HG03025 (cell line): ENCODE results near the gene RAB44.

Source experiments
- ATAC-seq: cut with Tn5 transposase; IDR thresholded peaks from one replicate; pipeline ENCODE4 v1.9.1; 2021; ENCODE audit warnings: mild to moderate bottlenecking, moderate library complexity; ENCODE audit not compliant: unreplicated experiment, low FRiP score

Gene RAB44

GRCh38 chr6:36668591-36668990 lies 29.0 kb upstream of the RAB44 start:
- no peak for ATAC-seq

- no peak for ATAC-seq
These were observed 28.6 kb upstream of the RAB44 start for GRCh38 chr6:36669002-36669401.

- no peak for ATAC-seq
These were observed 27.4 kb upstream of the RAB44 start for GRCh38 chr6:36670271-36670670.

DNA sequence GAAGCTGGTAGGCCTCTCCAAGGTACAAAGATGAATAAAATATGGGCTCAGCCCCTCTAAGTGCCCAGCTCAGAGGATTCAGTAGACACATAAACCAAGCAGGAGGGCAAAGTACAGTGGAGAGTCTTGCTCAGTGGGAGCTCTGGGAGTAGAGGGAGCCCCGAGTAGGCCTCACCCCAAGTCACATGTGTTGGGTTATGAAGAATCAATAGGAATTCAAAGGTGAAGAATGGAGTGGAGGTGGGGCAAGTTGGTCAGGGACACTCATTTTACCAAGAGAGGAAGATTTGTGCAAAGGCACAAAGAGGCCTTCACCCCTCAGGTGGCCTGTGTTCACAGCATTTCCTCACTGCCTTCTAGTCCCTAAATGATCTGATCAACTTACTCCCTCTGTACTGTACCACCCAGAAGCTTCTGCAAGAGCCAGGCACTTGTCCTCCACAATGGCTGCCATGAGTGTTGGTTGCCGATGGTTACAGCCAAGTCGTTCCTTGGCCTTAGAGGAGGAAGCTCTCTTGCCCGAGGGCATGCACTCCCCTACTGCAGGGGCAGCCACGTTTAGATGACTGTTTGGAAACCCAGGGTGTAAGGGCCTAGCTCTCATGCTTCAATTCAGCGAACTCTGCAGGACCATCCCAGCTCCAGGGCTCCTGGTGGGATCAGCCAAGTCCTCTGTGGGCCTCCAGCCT lies 25.8 kb upstream of the RAB44 start:
- no peak for ATAC-seq

DNA sequence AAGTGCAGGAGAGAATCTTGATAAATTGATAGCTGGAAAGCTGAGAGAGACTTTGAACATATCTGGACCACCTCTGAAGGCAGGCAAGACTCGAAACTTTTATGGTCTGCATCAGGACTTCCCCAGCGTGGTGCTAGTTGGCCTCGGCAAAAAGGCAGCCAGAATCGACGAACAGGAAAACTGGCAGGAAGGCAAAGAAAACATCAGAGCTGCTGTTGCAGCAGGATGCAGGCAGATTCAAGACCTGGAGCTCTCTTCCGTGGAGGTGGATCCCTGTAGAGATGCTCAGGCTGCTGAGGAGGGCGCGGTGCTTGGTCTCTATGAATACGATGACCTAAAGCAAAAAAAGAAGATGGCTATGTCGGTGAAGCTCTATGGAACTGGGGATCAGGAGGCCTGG lies 23.7 kb upstream of the RAB44 start:
- no peak for ATAC-seq

DNA sequence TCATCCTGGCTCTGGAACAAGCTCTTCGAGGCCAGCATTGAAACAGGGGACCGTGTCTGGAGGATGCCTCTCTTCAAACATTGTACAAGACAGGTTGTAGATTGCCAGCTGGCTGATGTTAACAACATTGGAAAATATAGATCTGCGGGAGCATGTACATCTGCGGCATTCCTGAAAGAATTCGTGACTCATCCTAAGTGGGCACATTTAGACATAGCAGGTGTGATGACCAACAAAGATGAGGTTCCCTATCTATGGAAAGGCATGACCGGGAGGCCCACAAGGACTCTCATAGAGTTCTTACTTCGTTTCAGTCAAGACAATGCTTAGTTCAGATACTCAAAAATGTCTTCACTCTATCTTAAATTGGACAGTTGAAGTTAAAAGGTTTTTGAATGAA lies 22.7 kb upstream of the RAB44 start:
- ATAC-seq, result no peak

- ATAC-seq, result no peak
These were observed 21.2 kb upstream of the RAB44 start for GRCh38 chr6:36676141-36677058.

GRCh38 chr6:36677059-36677749 lies 20.4 kb upstream of the RAB44 start:
- no peak for ATAC-seq

DNA sequence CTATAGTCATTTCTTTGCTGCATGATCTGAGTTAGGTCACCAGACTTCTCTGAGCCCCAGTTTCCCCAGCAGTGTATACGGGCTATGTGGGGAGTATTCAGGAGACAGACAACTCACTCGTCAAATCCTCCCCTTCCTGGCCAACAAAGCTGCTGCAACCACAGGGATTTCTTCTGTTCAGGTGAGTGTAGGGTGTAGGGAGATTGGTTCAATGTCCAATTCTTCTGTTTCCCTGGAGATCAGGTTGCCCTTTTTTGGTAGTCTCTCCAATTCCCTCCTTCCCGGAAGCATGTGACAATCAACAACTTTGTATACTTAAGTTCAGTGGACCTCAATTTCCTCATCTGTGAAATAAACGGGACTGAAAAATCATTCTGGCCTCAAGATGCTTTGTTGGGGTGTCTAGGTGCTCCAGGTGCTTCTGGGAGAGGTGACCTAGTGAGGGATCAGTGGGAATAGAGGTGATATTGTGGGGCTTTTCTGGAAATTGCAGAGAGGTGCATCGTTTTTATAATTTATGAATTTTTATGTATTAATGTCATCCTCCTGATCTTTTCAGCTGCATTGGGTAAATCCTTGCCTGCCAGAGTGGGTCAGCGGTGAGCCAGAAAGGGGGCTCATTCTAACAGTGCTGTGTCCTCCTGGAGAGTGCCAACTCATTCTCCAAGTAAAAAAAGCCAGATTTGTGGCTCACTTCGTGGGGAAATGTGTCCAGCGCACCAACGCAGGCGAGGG lies 19.7 kb upstream of the RAB44 start:
- ATAC-seq, result no peak

DNA sequence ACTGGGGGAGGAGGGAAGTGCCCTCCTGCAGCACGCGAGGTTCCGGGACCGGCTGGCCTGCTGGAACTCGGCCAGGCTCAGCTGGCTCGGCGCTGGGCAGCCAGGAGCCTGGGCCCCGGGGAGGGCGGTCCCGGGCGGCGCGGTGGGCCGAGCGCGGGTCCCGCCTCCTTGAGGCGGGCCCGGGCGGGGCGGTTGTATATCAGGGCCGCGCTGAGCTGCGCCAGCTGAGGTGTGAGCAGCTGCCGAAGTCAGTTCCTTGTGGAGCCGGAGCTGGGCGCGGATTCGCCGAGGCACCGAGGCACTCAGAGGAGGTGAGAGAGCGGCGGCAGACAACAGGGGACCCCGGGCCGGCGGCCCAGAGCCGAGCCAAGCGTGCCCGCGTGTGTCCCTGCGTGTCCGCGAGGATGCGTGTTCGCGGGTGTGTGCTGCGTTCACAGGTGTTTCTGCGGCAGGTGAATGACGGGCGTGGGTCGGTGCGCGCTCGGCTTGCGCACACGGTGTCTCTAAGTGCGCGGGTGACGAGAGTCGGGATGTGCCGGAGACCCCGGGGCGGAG lies 19.1 kb upstream of the RAB44 start, which contains the start of gene CDKN1A:
Gene CDKN1A, plus strand, starts transcription at position 227 of the 555 bp plus-strand sequence. CDS start 5,388 bp downstream, outside the sequence.
- ATAC-seq, result peak; percentile 42

DNA sequence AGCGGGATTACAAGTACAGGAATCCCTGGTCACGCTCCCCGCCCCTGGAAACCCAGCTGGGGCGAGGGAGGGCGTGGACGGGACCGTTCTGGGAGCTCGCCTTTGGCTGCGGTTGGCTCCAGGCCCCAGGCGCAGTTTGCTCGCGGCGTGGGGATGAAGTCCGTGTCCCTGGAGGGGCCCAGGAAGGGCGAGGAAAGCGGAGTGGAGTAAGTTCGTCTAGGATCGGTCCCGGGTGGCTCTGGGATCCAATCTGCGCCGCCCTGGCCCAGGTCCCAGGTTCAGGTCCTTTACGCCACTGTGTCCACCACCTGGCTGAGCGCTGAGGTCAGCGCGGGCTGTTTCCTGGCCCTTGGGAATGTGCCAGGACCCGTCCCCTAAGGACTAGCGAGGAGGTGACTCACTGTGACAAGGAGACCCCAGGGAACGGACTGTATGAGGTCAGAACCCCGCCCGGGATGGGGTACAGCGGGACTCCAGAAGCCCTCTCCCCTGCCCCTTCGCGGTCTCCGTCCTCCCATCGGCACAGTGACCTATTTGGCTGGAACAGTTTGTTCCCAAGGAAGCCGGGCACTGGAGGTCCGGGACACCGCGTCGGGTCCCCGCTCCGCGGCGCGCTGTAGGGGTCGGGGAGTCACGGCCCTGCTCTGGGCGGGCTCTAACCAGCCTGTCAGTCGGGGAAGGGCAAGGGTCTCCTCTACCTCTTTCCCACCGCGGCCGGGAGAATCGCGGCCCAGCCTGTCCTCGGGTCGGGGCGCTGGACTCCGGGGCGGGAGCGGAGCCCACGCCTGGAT lies 18.4 kb upstream of the RAB44 start:
- no peak for ATAC-seq

DNA sequence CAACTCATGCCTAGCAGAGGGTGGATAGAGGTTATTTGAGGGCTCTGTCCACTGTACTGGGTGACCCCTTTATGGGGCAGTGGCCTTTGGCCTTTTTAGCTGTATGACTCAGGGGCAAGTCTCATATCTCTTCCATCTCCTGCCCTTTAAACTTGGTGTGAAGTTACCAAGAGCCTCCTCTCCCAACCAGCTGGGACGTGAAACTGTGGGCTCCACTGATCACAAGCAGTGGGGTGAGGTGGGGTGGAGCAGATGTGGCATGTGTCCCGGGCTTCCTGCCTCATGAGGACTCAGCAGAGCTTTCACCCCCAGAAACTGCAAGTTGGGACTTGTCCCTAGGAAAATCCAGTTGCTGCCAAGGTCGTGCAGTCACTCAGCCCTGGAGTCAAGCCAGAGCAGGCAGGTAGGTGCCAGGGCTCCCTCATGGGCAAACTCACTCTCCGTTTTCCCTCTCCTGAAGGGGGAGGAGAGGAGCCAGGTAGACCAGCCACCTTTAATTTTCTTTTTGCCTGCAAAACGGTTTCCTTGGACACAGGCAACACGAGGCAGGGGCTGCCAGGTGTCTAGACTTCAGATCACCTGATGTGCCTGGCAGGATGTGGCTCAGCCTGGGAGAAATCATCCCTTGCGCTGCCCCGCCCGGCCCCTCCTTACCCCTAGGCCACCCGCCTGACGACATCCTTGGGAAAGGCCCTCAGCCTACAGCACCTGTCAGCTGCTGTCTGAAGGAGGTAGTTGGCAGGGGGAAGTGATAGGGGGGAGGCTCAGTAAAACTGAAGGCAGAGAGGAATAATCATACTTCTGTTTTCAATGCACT lies 15.1 kb upstream of the RAB44 start:
- no peak for ATAC-seq

- no peak for ATAC-seq
These were observed 14.4 kb upstream of the RAB44 start for GRCh38 chr6:36683145-36683655.

GRCh38 chr6:36683656-36684446 lies 13.8 kb upstream of the RAB44 start:
- no peak for ATAC-seq

DNA sequence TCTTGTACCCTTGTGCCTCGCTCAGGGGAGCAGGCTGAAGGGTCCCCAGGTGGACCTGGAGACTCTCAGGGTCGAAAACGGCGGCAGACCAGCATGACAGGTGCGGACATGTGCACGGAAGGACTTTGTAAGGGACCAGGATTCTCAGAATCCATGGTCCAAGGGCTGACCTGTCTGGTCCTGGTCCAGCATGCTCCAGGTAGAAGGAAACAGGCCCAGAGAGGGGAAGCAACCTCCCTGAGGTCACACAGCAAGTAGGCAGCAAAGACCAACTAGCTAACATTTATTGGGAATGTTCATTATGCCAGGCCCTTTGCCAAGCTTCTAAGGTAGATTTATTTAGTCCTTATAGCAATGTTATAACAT lies 13.2 kb upstream of the RAB44 start:
- ATAC-seq, result no peak

GRCh38 chr6:36685166-36685924 lies 12.3 kb upstream of the RAB44 start:
- no peak for ATAC-seq
